ENCODE measurements around the gene KCND1.

DNA sequence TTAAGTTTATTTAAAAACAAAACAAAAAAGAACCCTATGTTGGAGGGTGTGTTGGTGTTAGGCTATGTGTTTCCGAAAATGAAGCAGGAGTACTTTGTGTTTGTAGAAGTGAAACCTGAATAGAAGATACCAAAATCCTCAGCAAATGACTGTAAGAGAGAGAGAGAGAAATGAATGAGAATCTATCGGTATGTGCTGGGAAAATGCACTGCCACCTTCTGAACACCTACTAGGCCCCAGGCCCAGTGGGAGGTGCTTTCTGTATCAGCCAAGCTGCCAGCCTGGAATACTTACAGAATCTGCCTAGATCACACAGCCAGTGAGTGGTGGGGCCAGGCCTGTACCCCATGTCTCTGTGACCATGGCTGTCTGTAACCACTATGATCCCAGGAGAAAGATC lies 37.9 kb downstream of the KCND1 start:
- TF ChIP-seq, protein P1, sequence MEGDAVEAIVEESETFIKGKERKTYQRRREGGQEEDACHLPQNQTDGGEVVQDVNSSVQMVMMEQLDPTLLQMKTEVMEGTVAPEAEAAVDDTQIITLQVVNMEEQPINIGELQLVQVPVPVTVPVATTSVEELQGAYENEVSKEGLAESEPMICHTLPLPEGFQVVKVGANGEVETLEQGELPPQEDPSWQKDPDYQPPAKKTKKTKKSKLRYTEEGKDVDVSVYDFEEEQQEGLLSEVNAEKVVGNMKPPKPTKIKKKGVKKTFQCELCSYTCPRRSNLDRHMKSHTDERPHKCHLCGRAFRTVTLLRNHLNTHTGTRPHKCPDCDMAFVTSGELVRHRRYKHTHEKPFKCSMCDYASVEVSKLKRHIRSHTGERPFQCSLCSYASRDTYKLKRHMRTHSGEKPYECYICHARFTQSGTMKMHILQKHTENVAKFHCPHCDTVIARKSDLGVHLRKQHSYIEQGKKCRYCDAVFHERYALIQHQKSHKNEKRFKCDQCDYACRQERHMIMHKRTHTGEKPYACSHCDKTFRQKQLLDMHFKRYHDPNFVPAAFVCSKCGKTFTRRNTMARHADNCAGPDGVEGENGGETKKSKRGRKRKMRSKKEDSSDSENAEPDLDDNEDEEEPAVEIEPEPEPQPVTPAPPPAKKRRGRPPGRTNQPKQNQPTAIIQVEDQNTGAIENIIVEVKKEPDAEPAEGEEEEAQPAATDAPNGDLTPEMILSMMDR (IDR thresholded peaks at IDR 0.05) = no peak
- no peak for TF ChIP-seq POLR2AphosphoS5 (IDR thresholded peaks at IDR 0.05)
- TF ChIP-seq EP300 (IDR thresholded peaks at IDR 0.05) = no peak
- TF ChIP-seq POLR2A (IDR thresholded peaks at IDR 0.05) = no peak
